HG02970 (cell line): ENCODE results near the gene DLG2.

Source experiments
- ATAC-seq: cut with Tn5 transposase; IDR thresholded peaks from one replicate; pipeline ENCODE4 v1.9.1; 2021; ENCODE audit warnings: mild to moderate bottlenecking, moderate library complexity, moderate number of reproducible peaks; ENCODE audit not compliant: unreplicated experiment, low FRiP score

DLG2 gene

DNA sequence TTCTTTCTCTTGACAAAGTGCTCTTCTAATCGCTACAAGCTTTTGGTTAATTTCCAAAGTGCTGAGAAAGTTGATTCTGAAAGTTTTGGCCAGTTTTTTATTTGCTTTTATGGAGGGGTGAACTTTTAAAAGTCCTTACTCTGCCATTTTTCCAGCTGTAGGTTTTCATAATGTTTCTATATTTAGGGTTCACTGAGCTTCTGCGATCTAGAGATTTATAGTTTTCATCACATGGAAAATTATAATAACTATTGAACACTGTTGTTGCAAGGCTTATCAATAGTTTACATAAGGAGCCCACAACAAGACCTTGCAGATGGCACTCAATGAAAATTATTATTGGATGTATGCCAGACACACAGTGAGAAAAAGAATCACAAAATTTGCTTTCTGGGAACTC, 55.1 kb downstream of the DLG2 start:
- ATAC-seq, result no peak

DNA sequence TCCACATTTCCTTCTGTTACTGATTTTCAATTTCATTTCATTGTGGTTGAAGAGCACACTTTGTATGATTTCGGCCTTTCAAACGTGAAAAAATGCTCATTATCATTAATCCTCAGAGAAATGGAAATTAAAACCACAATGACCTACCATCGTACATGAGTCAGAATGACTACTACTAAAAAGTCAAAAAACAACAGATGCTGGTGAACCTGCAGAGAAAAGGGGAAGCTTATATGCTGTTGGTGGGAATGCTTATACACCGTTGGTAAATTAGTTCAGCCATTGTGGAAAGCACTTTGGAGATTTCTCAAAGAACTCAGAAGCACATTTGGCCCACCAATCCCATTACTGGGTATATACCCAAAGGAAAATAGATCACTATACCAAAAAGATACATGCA, 57.6 kb downstream of the DLG2 start:
- no peak for ATAC-seq

DNA sequence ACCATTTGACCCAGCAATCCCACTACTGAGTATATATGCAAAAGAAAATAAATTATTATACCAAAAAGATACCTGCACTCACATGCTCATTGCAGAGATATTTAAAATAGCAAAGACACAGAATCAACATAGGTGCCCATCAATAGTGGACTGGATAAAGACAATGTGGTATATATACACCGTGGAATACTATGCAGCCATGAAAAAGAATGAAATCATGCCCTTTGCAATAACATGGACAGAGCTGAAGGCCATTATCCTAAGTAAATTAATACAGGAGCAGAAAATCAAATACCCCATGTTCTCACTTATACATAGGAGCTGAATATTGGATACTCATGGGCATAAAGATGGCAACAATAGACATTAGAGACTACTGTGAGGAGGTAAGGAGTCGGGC, 68.7 kb downstream of the DLG2 start:
- ATAC-seq, result no peak

DNA sequence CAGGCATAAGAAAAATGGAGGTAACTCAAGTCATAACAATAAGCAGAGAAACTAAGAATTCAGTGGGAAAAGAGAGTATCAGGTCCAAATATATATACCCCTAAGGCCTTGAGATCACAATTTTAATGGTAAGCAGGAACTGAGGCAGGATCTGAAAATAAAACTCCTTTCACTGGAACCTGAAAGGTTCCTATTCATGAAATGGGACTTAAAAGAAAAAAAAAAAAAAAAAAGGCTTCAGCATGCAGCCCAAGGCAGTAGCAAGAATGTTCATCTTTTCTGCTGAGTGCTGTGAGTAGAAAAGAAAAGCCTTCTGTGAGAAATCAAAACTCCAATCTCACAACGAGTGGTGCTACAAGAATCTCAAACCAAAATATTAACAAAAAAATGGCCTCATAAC, 75.3 kb downstream of the DLG2 start:
- no peak for ATAC-seq

DNA sequence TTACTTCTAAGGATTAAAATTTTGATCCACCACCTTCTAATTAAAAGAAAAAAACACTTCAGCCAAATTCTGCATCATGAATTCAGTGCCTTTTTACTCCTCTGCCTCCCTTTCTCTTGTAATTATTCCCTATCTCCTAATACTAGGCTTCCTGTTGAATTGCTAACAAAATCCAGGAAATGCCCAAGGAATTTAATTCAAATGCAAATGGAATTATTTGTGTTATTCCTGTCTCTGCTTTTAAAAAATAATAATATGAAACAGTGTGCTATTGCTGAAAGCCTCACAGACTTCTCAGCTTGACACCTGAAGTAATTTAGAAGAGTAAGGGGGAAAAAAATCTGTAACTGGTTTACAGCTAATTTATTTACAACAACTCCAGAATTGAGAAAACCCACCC, 85.5 kb downstream of the DLG2 start:
- ATAC-seq, result no peak

DNA sequence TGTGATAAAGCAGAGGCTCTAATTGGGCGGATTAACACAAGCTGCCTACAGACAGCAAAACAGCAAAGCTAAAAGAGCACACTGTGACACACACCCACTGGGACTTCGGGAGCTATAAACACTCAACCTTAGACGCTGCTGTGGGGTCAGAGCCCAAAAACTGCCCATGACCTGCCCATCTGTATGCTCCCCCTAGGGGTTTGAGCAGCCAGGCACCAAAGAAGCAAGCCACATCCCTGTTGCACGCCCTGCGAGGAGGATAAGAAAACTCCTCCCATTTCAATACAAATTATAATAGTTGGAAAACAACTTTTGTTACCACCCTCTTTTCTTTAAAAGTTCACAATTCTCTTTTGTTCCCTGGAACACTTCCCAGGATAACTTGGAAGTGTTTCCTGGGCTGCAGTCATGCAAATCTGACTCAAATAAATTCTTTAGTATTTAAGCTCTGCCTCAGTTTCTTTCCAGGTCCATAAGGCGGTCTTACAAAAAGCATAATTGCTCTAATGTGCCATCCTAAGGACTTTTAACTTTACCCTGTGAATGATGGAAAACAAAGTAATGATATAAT, 86.4 kb downstream of the DLG2 start:
- no peak for ATAC-seq

DNA sequence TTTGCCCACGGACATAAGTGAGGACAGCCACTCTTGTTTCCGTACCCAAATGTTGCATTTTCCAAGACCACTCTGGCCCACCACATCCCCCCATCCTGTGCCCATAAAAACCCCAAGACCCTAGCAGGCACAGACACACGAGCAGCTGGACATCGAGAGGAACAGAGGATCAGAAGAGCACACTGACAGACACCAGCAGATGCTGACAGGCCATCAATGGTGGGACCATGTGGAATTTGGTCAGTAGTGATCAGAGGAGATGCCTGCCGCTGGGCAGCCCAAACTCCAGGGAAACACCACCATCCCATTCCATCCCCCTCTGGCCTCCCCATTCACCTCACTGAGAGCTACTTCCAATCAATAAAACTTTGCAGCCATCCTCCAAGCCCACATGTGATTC, 87.0 kb downstream of the DLG2 start:
- no peak for ATAC-seq

DNA sequence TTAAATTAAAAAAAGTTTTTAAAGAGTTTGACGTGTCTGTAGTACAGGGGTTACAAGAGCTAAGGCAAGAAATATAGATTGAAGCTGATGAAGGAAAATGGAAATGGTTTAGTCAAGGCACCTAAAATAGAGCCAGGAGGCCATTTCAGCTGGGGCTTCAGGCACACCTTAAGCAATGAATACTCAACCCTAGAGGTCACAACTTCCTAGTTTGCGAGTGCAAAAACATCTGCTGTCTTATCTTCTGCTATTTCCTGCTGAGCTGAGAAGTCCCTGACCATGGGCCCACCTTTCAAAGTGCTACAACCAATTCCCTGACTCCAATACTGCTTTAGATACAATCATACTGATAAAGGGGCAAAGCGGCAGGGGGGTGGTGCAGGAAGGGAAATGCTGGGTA, 87.4 kb downstream of the DLG2 start:
- ATAC-seq, result no peak

DNA sequence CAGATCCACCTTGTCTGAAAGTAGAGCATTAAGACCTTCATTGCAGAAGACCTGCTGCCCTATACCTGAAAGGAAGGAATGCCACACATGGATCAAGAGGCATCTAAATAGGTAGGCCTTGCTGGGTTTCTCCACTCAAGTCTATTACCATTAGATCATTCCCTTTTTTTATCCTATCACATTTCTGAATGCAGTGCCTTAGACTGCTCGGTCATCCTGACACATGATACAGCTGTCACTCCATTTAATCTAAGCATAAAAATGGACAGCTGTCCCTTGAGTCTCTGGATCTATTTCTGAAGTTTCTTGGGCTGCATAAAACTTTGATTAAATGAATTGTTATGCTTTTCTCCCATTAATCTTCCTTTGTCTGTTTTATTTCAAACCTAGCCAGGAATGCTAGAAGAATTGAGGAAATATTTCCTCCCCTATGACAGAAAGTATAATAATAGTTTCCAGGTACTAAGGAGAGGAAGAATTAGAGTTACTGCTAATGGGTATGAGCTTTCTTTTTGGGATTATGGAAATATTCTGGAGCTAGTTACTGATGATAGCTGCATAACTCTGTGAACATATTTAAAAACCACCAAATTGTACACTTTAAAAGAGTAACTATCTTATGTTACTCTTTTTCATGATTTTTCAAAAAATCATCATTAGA, 88.0 kb downstream of the DLG2 start:
- no peak for ATAC-seq

DNA sequence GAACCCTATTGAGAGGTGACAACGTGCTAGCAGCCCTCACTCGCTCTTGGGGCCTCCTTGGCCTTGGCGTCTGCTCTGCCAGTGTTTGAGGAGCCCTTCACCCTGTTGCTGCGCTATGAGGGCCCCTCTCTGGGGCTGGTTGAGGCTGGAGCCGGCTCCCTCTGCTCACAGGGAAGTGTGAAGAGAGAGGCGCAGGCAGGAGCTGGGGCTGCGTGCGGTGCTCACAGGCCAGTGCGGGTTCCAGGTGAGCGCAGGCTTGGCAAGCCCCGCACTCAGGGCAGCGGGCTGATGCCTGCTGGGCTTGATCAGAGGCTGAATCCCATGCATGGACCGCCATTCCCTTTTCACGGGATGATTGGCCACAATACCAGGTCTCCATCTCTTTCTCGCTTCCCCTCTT, 90.7 kb downstream of the DLG2 start:
- ATAC-seq, result no peak

DNA sequence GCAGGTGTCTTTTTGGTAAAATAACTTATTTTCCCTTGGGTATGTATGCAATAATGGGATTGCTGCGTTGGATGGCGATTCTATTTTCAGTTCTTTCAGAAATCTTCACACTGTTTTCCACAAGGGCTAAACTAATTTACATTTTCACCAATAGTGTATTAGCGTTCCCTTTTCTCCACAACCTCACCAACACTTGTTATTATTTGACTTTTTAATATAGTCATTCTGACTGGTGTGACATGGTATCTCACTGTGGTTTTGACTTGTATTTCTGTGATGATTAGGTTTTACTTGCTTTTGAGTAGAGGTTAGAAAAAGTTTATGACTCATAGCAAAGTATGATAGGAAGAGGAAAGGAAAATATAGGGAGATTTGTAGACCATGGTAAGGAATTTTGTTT, 92.3 kb downstream of the DLG2 start:
- ATAC-seq, result no peak

DNA sequence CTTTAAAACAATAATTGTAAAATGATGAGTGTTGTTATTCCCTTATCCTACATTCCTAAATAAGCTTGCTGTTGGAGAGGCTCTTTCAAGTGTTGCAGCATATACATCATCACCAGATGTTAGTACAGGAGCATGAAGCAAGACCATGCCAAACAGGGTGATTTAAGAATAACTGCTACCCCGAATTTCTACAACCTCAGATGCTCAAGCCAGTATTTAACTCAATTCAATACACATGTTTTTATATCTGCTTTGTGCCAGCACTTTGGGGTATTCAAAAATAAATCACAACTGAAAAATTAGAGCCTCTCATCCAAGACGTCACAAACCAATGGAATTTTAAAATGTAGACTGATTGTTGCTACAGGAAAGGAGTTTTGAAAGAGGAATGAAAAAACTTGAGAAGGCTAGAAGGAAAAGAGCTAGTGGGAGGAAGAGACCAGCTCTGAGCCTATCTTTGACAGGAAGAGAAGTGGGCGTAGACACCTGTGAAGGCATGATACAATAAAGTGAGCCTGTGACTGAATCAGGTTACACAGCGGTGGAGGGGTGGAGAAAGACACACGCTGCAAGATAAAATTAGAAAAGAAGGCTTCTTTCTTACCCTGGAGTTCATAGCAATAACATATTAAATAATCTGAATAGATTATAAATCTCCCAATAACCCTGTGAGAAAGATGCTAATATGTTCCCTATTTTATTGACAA, 95.8 kb downstream of the DLG2 start:
- no peak for ATAC-seq

DNA sequence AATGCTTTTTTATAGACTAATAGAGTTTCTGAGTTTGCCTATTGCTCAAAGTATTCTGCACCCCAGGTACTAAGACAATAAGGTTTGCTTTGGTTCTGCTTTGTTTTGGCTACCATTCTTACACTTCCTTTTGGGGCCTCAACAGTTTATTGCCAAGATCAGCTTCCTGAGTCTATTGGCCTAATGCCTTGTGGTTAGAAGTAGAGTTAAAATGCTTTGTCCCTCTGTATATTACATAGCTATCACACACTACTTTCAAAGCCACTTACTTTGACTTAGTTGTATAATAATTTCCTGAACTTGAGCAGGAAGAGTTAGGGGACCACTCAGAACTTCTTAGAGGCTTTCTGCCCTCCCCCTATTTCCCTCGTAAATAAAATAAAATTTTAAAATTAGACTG, 96.5 kb downstream of the DLG2 start:
- ATAC-seq, result no peak

DNA sequence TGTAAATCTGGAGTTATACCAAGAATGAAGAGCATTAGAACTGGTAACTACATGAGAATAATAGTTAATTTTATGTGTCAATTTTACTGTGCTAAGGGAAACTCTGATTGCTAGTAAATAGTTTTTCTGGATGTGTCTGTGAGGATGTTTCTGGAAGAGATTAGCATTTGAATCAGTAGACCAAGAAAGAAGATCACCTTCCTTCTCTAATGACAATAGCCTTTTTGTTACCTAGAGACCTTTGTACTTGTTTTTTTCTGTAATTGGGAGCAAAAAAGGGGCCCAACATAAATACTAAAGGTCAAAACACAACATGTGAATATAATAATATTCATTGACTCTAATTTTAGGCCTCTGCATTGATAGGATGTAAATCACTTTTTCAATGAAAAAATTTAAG, 100.6 kb downstream of the DLG2 start:
- ATAC-seq, result no peak

DNA sequence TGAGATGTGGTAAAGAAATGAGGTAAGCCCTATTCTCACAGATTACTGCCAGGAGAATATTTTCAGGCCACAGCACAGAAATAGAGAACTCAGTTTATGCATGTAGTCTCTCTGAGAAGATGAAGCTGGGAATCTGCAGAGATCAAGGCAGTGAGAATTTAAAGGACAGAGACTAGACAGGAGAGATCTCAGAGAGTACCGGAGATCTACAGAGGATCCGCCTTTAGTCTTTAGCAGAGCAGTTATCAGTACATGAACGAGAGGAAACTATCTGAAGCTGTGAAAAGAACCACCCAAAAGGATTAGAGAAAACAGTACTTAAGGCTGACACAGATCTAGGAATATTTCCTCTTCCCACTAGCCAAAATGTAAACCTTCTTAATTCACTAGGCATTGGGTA, 101.5 kb downstream of the DLG2 start:
- no peak for ATAC-seq

DNA sequence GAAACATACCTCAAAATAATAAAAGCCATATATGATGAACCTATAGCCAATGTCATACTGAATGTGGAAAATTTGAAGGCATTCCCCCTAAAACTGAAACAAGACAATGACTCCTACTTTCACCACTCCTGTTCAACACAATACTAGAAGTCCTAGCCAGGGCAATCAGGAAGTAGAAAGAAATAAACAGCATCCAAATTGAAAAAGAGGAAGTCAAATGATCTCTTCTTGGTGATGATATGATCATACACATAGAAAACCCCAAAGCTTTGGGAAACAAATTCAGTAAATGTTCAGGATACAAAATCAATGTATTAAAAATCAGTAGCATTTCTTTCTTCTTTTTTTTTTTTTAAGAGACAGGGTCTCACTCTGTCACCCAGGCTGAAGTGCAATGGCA, 109.9 kb downstream of the DLG2 start:
- no peak for ATAC-seq

DNA sequence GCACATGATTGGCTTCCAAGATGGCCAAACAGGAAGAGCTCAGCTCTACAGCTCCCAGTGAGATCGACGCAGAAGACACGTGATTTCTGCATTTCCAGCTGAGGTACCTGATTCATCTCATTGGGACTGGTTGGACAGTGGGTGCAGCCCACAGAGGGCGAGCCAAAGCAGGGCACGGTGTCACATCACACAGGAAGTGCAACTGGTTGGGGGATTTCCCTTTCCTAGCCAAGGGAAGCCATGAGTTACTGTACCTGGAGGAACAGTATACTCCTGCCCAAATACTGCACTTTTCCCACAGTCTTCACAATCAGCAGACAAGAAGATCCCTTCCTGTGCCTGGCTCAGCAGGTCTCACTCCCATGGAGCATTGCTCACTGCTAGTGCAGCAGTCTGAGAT, 131.2 kb downstream of the DLG2 start:
- ATAC-seq, result no peak

DNA sequence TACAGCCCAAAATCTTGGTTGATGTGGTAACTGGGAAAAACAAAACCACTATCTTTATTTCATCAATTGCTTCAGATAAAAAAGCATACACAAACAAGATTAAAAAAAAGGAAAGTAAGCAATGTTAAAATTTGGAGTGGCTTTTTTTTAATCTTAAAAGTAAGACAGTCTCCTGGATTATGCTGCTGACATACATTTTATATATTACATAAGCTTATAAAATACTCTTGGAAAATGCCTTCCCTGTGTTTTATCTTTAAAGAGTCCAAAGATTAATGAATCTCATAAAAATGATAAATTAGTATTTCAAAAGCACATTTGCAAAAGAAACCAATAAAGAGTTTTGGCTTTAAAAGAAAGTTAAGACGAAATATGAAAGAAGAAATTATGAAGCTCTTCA, 132.7 kb downstream of the DLG2 start:
- no peak for ATAC-seq

DNA sequence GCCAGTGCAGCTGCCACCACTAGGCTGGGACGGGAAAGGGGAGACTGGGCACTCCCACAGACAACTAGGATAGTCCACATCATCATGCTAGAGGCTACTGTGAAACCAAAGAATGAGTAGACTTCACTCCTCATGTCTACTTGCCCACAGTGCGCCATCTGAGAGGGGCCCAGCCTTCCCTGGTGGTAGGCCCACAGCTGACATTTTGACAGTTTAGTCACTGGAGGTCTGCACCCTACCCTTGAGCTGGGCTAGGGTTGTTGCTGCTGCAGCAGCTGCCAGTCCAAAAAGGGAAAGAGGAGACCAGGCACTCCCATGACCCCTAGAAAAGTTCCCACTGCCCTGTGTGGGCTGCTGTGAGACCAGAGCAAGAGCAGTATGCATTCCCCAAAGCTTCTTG, 141.2 kb downstream of the DLG2 start:
- ATAC-seq, result no peak

DNA sequence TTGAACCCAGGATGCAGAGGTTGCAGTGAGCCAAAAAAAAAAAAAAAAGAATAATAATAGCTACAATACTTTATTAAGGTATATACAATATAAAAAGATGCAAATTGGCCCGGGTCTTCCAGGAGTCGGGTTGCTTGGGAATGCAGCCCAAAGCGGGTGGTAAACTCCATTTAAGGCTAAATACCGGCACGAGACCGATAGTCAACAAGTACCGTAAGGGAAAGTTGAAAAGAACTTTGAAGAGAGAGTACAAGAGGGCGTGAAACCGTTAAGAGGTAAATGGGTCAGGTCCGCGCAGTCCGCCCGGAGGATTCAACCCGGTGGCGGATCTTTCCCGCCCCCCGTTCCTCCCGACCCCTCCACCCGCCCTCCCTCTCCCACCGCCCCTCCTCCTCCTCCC, 143.3 kb downstream of the DLG2 start:
- no peak for ATAC-seq

DNA sequence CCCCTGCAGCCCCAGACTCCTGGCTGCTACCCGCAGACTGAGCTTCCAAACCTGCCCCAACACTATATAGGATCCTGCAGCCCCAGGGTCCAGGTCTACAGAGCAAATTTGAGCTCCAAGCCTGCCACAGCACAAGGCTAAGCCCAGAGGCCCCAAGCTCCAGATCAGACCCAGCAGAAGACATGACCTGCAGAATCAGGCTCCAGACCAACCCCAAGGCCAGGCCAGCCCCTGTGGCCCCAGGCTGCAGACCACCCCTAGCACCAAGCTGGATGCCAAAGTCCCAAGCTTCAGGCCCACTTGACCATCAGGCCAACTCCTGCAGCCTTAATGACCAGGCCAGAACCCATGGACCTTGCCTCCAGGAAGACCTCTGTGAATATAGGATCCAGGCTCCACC, 145.3 kb downstream of the DLG2 start:
- no peak for ATAC-seq
